SK-N-SH treated with all-trans-retinoic acid at 6 μM for 48 hours (cell line): ENCODE measurements around the gene SKA2.

Experiments
- ATAC-seq: fragments of 200-7000 bp; cut with Tn5 transposase; 3 replicates; pipeline ENCODE4 v1.9.1; 2020; ENCODE audit warnings: mild to moderate bottlenecking, moderate library complexity
- ARNTL ChIP-seq: fragments of 450-650 bp; formaldehyde crosslinking; IDR thresholded peaks from 2 replicates; pipeline ENCODE4 v1.5.0; 2020; ENCODE audit warnings: low read depth, mild to moderate bottlenecking, moderate library complexity, borderline replicate concordance
- BACH2 ChIP-seq: fragments of 250-450 bp; sonication (Bioruptor Pico); IDR thresholded peaks from 2 replicates; pipeline ENCODE4 v1.9.0; 2021; ENCODE audit warnings: mild to moderate bottlenecking, borderline replicate concordance
- CSDC2 ChIP-seq: fragments of 250-450 bp; sonication (Bioruptor Pico); IDR thresholded peaks from 2 replicates; pipeline ENCODE4 v1.5.0; 2020; ENCODE audit warnings: mild to moderate bottlenecking, moderate library complexity
- ESRRG ChIP-seq: fragments of 250-450 bp; sonication (Bioruptor Pico); IDR thresholded peaks from 2 replicates; pipeline ENCODE4 v1.6.1; 2021; ENCODE audit warnings: mild to moderate bottlenecking
- GLIS3 ChIP-seq: fragments of 250-450 bp; sonication (Bioruptor Pico); IDR thresholded peaks from 2 replicates; pipeline ENCODE4 v1.5.0; 2020; ENCODE audit warnings: mild to moderate bottlenecking, moderate library complexity
- ISL1 ChIP-seq: fragments of 250-450 bp; sonication (Bioruptor Pico); IDR thresholded peaks from 2 replicates; pipeline ENCODE4 v2.1.2; 2022; ENCODE audit warnings: mild to moderate bottlenecking, moderate library complexity
- OSR1 ChIP-seq: fragments of 250-450 bp; sonication (Bioruptor Pico); IDR thresholded peaks from 2 replicates; pipeline ENCODE4 v1.8.0; 2022; ENCODE audit warnings: moderate library complexity, mild to moderate bottlenecking, inconsistent platforms
- RARB ChIP-seq: fragments of 250-450 bp; sonication (Bioruptor Pico); IDR thresholded peaks from 2 replicates; pipeline ENCODE4 v1.8.0; 2021; ENCODE audit warnings: mild to moderate bottlenecking, moderate library complexity
- SNAI2 ChIP-seq: fragments of 250-450 bp; sonication (Bioruptor Pico); IDR thresholded peaks from 2 replicates; pipeline ENCODE4 v1.5.0; 2020; ENCODE audit warnings: mild to moderate bottlenecking, moderate library complexity
- TCF4 ChIP-seq: fragments of 250-450 bp; sonication (Bioruptor Pico); IDR thresholded peaks from 2 replicates; pipeline ENCODE4 v1.8.0; 2021; ENCODE audit warnings: mild to moderate bottlenecking, moderate library complexity, borderline replicate concordance
- TOX ChIP-seq: fragments of 250-450 bp; sonication (Bioruptor Pico); IDR thresholded peaks from 2 replicates; pipeline ENCODE4 v1.8.0; 2021; ENCODE audit warnings: mild to moderate bottlenecking, moderate library complexity, borderline replicate concordance
- ZC3H10 ChIP-seq: fragments of 250-450 bp; sonication (Bioruptor Pico); IDR thresholded peaks from 2 replicates; pipeline ENCODE4 v1.5.1; 2021; ENCODE audit warnings: mild to moderate bottlenecking, moderate library complexity
- ZFP3 ChIP-seq: fragments of 250-450 bp; sonication (Bioruptor Pico); IDR thresholded peaks from 2 replicates; pipeline ENCODE4 v1.5.0; 2020; ENCODE audit warnings: mild to moderate bottlenecking, moderate library complexity
- ZFP30 ChIP-seq: fragments of 450-650 bp; formaldehyde crosslinking; IDR thresholded peaks from 2 replicates; pipeline ENCODE4 v1.5.0; 2022; ENCODE audit warnings: mild to moderate bottlenecking, moderate library complexity
- ZNF70 ChIP-seq: fragments of 450-650 bp; formaldehyde crosslinking; IDR thresholded peaks from 2 replicates; pipeline ENCODE4 v1.5.0; 2020; ENCODE audit warnings: mild to moderate bottlenecking, moderate library complexity
- TF ChIP-seq, protein P1 (sequence below): fragments of 250-450 bp; sonication (Bioruptor Pico); IDR thresholded peaks from 2 replicates; pipeline ENCODE4 v1.5.1; 2021; ENCODE audit warnings: mild to moderate bottlenecking, moderate library complexity
- TF ChIP-seq, protein P2 (sequence below): fragments of 250-450 bp; sonication (Bioruptor Pico); IDR thresholded peaks from 2 replicates; pipeline ENCODE4 v1.8.0; 2021; ENCODE audit warnings: low read depth, mild to moderate bottlenecking, moderate library complexity, borderline replicate concordance
- TF ChIP-seq, protein P3 (sequence below): fragments of 250-450 bp; sonication (Bioruptor Pico); IDR thresholded peaks from 2 replicates; pipeline ENCODE4 v1.8.0; 2020; ENCODE audit warnings: mild to moderate bottlenecking, moderate library complexity, borderline replicate concordance
- TF ChIP-seq, protein P4 (sequence below): fragments of 250-450 bp; sonication (Bioruptor Pico); IDR thresholded peaks from 2 replicates; pipeline ENCODE4 v1.5.1; 2020; ENCODE audit warnings: low read depth, mild to moderate bottlenecking, moderate library complexity

The SKA2 gene

DNA sequence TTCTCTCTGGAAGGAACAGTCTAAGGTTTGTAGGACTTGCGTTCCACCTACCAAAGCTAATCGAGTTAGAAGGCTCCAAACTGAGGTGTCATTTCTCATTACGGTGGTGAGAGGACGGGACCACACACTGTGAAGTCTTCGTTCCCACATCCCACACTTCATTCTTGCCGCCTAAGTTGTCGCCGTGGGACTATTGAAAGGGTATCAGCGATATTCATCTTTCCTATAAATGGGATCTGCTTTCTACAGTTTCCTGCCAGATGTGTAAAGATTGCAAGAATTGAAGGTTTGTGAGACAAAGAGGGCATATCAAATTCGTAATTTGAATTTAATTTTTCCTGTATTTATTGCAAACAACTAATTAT, 47.7 kb downstream of the SKA2 start:
- no peak for ATAC-seq
- TF ChIP-seq ISL1 (CRISPR knock-in tag): no peak
- TF ChIP-seq, protein P1, sequence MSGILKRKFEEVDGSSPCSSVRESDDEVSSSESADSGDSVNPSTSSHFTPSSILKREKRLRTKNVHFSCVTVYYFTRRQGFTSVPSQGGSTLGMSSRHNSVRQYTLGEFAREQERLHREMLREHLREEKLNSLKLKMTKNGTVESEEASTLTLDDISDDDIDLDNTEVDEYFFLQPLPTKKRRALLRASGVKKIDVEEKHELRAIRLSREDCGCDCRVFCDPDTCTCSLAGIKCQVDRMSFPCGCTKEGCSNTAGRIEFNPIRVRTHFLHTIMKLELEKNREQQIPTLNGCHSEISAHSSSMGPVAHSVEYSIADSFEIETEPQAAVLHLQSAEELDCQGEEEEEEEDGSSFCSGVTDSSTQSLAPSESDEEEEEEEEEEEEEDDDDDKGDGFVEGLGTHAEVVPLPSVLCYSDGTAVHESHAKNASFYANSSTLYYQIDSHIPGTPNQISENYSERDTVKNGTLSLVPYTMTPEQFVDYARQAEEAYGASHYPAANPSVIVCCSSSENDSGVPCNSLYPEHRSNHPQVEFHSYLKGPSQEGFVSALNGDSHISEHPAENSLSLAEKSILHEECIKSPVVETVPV (CRISPR knock-in tag): peak; percentile 43; the same call in 1 of the 2 replicates

DNA sequence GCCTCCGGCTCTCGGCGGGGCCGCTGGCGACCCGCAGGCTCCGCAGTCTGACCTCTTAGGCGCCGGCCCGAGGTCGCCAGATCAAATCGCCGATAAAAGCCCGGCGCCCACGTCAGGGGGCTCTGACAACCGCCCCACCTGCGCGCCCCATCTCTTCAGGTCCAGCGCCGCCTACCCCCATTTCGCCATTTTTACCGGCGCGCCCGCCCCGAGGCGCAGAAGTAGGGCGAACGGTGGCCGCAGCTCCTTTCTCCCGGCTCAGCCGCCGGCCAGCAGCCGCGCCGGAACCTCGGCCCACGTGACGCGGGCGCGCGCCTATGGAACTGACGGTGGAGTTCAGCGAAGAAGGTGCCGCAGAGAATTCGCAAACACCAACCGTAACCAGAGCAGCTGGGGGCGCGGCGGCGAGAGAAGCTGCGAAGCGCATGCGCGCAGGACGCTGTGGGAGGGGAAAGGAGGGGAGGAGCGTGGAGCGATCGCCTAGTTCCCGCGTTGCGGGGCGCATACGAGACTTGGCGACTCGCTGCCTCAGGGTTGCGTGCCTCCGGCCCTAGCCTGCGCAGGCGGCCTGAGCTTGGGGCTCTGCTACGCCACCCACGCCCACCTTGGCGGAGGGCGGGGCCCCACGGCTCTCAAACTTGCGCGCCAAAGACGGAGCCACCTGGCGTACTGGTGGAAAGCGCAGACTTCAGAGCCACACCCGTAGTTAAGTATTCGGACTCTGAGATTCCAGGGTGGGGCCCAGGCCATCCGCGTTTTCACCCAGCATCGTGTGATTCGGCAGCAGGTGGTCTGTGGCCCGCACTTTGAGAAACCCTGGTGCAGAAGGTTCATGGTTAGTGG, 48.3 kb downstream of the SKA2 start, which contains the start of gene TRIM37:
Gene TRIM37 (minus strand): TSS at position 418 of the 843 bp plus-strand sequence. CDS start 419 bp downstream, outside the sequence.
- TF ChIP-seq ZFP30 (no peak), ZFP3 (CRISPR knock-in tag) (peak; percentile 58; the same call in 1 of the 2 replicates), TCF4 (CRISPR knock-in tag) (0 out of 2 replicates have a peak, but pooled peaks have one; percentile 20), CSDC2 (CRISPR knock-in tag) (0 out of 2 replicates have a peak, but pooled peaks have one; percentile 40), GLIS3 (peak; percentile 53; the same call in 1 of the 2 replicates), ZNF70 (CRISPR knock-in tag) (no peak)
- TF ChIP-seq, protein P2, sequence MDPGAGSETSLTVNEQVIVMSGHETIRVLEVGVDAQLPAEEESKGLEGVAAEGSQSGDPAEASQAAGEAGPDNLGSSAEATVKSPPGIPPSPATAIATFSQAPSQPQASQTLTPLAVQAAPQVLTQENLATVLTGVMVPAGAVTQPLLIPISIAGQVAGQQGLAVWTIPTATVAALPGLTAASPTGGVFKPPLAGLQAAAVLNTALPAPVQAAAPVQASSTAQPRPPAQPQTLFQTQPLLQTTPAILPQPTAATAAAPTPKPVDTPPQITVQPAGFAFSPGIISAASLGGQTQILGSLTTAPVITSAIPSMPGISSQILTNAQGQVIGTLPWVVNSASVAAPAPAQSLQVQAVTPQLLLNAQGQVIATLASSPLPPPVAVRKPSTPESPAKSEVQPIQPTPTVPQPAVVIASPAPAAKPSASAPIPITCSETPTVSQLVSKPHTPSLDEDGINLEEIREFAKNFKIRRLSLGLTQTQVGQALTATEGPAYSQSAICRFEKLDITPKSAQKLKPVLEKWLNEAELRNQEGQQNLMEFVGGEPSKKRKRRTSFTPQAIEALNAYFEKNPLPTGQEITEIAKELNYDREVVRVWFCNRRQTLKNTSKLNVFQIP (CRISPR knock-in tag): peak; percentile 69; the same call in 1 of the 2 replicates
- TF ChIP-seq, all 23 proteins: peak for 5
- peak; percentile 97 for ATAC-seq

DNA sequence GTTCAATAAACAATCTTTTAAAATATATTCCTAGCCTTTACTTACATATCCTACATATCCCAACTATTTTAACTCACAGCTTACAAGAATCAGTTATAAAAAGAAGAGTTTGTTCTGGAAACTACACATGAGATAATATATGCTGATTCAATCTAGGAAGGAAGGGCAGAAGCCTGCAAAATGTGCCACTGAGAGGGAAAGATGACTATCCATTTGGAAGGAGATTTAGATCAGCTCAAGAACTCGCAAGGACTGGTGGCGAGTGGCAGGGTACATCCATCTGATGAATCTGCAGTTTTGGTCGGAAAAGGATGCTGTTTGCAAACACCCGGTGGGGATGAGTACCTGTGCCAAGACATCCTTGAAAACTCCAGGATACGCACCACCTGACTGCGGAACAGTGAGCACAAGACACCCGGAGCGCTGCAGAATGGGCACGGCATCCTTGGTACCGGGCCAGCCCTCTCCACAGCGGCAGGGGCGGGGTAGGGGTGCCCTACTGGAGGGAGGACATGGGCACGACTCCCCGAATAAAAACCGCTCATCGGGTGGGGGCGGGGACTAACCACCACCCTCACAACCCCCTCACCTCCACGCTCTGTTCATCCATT, 49.0 kb downstream of the SKA2 start:
- TF ChIP-seq ZFP3 (CRISPR knock-in tag): 0 out of 2 replicates have a peak, but pooled peaks have one; percentile 12
- TF ChIP-seq ZC3H10 (CRISPR knock-in tag): no peak
- ATAC-seq: peak; percentile 65

DNA sequence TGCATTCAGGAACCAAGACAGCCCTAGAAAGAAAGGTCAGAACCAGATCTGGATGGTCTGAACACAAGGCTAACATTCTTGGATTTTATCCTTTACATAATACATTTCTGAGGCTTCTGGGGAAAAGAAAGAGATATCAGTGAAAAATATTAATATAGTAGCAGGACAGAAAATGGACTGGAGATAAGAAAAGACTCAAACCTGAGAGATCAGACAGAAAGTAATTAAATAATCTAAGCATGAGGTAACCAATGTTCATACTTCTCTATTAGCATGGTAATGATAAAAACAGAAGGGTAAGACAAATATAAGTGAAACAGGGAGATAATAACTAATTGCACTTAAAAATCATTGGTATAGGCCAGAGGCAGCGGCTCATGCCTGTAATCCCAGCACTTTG, 53.8 kb downstream of the SKA2 start:
- TF ChIP-seq, protein P3, sequence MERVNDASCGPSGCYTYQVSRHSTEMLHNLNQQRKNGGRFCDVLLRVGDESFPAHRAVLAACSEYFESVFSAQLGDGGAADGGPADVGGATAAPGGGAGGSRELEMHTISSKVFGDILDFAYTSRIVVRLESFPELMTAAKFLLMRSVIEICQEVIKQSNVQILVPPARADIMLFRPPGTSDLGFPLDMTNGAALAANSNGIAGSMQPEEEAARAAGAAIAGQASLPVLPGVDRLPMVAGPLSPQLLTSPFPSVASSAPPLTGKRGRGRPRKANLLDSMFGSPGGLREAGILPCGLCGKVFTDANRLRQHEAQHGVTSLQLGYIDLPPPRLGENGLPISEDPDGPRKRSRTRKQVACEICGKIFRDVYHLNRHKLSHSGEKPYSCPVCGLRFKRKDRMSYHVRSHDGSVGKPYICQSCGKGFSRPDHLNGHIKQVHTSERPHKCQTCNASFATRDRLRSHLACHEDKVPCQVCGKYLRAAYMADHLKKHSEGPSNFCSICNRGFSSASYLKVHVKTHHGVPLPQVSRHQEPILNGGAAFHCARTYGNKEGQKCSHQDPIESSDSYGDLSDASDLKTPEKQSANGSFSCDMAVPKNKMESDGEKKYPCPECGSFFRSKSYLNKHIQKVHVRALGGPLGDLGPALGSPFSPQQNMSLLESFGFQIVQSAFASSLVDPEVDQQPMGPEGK: no peak
- TF ChIP-seq RARB (no peak), ZFP30 (no peak), ISL1 (CRISPR knock-in tag) (peak; percentile 46; the same call in 1 of the 2 replicates)
- ATAC-seq: no peak

DNA sequence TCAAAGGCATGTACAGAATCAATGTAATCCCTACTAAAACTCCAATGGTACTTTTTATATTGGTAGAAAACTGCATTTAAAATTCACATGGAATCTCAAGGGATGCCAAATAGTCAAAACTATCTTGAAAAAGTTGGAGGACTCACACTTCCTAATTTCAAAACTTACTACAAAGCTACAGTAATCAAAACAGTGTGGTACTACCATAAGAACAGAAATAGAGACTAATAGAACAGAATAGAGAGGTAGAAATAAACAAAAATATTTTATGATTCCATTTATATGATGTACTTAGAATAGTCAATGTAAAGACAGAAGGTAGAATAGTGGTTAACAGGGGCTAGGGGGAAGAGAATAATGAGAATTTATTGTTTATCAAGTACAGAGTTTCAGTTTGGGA, 57.1 kb downstream of the SKA2 start:
- no peak for TF ChIP-seq SNAI2
- TF ChIP-seq OSR1 (CRISPR knock-in tag): no peak
- TF ChIP-seq TOX (CRISPR knock-in tag): no peak
- TF ChIP-seq TCF4 (CRISPR knock-in tag): no peak
- no peak for TF ChIP-seq ESRRG
- no peak for TF ChIP-seq RARB
- TF ChIP-seq, protein P2 (CRISPR knock-in tag): no peak
- no peak for TF ChIP-seq BACH2 (CRISPR knock-in tag)
- TF ChIP-seq, protein P4, sequence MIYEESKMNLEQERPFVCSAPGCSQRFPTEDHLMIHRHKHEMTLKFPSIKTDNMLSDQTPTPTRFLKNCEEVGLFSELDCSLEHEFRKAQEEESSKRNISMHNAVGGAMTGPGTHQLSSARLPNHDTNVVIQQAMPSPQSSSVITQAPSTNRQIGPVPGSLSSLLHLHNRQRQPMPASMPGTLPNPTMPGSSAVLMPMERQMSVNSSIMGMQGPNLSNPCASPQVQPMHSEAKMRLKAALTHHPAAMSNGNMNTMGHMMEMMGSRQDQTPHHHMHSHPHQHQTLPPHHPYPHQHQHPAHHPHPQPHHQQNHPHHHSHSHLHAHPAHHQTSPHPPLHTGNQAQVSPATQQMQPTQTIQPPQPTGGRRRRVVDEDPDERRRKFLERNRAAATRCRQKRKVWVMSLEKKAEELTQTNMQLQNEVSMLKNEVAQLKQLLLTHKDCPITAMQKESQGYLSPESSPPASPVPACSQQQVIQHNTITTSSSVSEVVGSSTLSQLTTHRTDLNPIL (CRISPR knock-in tag): no peak
- TF ChIP-seq, protein P1 (CRISPR knock-in tag): no peak
- TF ChIP-seq ARNTL (CRISPR knock-in tag): no peak
- no peak for ATAC-seq
